Measurements from ENCODE around the gene ITGA7.

ITGA7 gene

DNA sequence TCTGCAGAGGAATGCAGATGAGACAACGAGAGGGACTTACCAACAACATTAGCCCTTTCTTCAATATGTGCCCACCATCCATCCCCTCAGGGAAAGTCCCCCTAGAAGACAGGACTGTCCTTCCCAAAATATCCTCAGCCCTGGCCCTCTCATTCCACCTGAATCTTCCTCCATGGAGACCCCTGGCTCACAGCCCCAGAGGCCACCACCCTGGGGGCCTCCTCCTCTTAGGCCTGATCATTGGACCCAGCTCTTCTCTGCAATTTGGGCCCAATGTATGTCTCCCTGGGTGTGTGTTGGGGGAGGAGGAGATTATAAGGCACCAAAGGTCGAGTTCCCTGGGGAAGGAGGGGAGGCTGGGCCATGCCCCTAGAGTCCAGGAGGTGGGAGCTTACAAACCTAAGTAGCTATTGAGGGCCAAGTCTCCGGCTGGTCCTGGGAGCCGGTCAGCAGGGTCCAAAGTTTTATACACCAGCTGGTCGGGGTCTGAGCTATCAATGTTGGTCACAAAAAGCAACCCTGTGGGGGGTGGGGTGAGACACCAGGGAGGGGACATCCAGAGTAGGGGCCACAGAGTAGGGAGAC lies 8.1 kb downstream of the ITGA7 start:
- DNase-seq (ENCODE audit: low read depth in 2 of 2): no peak

DNA sequence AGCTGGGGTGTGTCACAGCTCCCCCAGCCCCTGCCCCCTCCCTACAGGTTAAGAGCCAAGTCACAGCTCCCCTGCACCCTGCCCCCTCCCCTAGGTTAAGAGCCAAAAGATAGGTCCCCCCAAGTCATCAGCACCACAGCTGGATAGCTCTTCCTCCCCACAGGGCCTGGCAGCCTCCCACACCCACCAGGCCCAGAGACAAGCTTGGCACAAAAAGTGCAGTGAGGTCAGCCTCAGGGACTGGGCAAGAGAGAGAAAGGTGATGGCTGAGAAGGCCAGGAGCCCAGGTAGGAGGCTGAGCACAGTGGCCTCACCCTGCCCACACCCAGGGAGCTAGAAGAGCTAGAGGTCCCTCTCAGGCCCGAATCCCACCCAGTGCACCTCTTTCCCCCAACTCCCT lies 8.7 kb downstream of the ITGA7 start:
- no peak for DNase-seq (ENCODE audit: low read depth in 2 of 2)

DNA sequence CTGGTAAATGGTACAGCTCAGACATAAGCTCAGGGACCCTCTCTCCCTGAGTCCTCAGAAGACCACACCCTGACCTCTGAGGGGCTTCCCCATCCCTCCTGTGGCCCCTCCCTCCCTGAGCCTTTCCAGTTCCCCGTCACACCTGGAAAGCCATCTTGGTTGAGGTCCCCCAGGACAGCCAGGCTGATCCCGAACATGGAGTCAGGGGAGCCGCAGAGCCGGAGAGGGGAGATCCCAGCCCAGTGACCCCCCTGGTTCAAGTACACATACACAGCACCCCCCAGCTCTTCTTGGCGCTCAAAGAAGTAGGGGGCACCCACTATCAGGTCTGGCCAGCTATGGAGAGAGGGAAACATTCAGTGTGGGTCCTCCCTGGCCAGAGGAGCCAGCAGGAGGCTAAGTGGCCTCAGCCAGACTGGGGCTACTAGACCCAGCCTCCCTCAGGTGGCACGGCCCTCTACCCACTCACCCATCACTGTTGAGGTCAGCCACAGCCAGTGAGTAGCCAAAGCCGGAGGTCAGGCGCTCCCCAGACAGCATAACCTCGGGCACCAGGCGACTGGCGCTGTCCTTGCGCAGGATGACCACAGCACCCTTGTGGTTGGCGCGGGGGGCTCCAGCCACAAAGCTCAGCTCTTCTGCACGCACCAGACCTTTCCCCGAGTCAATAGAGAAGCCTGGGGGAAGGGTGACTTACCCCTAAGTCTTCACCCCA lies 9.3 kb downstream of the ITGA7 start:
- no peak for DNase-seq (ENCODE audit: low read depth in 2 of 2)

GRCh38 chr12:55697686-55698085 lies 10.0 kb downstream of the ITGA7 start:
- DNase-seq (ENCODE audit: low read depth in 2 of 2): no peak

DNA sequence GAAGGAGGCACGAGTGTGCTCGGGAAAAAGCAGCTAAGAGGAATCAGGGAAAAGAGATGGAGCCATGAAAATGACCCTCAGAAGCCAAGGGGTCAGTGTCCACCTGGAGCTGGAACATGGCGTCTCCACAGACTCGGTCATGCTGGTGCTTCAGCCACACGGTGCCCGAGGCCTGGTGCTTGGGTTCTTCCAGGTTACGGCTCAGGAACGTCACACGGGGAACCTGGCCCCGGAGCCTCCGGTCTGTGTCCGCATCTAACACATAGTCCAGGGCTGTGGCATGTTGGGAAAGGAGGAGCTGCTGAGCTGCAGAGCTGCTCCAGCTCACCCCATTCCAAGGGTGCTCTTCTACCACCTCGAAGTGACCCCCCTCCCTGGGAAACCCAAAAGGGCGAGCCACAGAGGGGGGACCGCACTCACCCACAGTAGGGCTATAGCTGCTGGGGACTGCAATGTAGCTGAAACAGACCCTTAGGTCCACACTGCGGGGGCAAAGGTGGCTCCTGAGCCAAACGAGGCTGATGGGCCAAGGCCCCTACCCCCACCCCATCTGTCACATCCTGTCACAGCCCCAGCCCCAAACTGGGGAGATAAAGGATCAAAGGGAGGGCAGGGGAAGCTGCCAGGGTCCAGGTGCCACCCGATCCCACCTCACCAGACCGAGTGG lies 10.8 kb downstream of the ITGA7 start:
- DNase-seq (ENCODE audit: low read depth in 2 of 2): no peak

GRCh38 chr12:55696141-55696540 lies 11.6 kb downstream of the ITGA7 start:
- DNase-seq (ENCODE audit: low read depth in 2 of 2): no peak

DNA sequence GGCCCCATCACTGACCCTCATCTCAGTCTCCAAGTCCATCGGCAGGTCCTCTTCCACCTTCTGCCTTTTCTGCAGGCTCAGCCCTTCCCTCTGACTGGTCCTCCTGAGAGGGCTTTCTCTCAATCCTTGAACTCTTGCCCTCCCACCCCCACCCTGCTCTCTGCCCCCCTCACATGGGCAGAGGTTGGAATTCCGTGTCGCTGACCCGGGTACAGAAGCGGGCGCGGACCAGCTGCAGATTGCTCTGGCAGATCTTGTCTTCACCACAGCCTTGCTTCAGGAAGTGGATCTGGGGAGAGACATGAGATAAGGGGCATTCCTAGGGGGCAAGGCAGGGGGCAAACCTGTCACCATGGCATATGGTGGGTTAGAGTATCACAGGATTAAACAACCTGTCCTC lies 12.4 kb downstream of the ITGA7 start:
- DNase-seq (ENCODE audit: low read depth in 2 of 2): no peak

DNA sequence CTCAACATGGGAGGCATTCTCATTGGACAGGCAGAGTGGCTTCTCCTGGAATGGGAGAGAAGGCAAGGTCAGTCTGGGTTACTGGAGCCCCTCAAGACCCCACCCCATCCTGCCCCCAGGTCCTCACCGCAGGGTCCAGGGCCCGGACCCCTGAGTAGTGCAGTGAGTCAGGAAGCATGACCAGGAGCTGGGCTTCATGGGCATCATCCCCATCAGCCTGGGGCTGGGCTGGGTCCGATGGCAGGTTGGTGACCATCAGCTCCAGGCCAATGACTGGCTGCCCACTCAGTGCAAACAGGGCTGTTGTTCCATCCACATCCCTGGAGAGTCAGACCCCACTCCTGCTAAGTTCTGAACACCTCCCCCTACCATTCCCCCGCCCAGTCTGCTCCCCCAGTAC lies 13.1 kb downstream of the ITGA7 start:
- DNase-seq (ENCODE audit: low read depth in 2 of 2): no peak

- DNase-seq (ENCODE audit: low read depth in 2 of 2): no peak
Observed at GRCh38 chr12:55694188-55694515, 13.6 kb downstream of the ITGA7 start.

DNA sequence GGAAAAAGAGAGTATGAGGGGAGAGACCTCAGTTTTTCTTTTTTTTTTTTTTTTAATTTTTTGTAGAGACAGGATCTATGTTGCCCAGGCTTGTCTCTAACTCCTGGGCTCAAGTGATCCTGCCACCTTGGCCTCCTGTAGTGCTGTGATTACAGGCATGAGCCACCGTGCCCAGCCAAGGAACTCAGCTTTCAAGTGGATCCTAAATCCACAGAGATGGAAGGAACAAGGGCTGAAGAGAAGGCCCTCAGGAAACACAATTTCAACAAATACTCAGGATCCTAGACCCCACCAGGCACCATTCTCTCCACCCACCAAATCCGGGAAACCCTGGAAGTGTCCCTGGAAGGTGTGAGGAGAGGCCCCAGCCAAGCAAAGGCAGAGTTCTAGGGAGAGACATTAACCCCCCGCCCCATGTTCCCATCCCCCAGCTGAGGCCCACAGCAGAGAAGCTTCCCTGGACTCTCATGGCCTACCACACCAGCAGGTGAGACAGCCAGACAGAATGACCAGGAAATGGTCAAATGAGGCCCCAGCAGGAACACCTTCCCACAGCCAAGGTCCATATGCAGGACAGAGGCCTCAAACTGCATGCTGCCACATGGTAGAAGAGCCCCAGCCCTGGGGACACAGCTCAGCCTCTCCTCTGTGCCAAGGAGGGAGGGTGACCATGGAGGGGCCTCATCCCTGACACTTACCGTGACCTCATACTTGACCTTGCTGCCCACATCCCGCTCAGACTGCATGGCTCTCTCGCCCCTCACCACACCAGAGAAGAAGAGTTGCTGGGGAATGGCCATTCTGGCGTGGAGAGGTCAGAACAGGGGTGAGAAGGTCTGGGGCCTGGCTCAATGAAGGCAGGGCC lies 14.1 kb downstream of the ITGA7 start:
- DNase-seq (ENCODE audit: low read depth in 2 of 2): no peak

GRCh38 chr12:55692631-55693322 lies 14.9 kb downstream of the ITGA7 start:
- DNase-seq (ENCODE audit: low read depth in 2 of 2): no peak

GRCh38 chr12:55688716-55689655 lies 18.7 kb downstream of the ITGA7 start:
- no peak for DNase-seq (ENCODE audit: low read depth in 2 of 2)

DNA sequence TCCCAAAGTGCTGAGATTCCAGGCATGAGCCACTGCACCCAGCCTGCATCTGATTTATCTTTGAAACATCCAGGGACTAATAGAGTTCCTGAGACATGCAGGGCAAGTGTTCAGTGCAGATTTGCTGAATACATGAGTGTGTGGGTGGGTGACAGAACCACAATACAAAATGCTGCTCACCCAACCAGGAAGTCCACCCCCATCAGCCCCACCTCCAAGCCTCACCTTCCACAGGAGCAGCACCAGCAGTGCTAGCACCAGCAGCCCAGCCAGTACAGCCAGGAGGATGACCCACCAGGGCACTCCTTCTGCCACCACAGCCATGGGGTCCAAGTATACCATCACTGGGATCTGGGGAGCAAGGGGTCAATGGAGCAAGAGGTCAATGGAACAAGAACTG lies 20.0 kb downstream of the ITGA7 start:
- peak in 1 of 2 experiments; percentile 15 for DNase-seq (ENCODE audit: low read depth in 2 of 2)

DNA sequence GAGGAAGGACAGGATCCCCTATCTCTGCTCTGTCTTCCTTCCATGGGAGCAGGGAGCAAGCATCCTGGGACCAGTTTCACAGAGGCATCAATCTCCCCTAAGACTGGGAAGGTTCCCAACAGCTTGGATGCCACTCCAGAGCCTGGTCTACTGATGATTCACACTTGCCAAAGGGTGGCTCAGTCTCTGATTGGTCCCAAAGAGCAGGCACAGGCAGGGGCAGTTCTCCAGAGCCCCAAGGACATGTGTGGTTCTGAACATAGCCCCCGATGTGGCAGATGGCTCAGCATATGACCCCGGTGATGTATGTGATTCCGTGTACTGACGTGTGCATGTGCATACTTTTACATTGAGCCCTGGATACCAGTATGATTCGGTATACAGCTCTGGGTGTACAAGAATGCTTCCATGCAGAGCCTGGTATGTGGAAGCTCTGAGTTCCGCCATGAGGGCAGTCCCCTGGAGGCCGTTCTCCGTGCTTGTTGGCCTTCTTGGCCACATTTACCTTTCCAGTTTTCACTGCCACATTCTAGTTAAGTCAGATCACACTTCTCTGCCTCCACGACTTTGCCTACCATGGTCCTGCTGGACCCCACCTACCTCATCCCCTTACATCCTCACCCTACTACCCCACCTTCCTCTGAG lies 21.2 kb downstream of the ITGA7 start:
- no peak for DNase-seq (ENCODE audit: low read depth in 2 of 2)

- DNase-seq (ENCODE audit: low read depth in 2 of 2): no peak
Observed at GRCh38 chr12:55685671-55686070, 22.0 kb downstream of the ITGA7 start.

DNA sequence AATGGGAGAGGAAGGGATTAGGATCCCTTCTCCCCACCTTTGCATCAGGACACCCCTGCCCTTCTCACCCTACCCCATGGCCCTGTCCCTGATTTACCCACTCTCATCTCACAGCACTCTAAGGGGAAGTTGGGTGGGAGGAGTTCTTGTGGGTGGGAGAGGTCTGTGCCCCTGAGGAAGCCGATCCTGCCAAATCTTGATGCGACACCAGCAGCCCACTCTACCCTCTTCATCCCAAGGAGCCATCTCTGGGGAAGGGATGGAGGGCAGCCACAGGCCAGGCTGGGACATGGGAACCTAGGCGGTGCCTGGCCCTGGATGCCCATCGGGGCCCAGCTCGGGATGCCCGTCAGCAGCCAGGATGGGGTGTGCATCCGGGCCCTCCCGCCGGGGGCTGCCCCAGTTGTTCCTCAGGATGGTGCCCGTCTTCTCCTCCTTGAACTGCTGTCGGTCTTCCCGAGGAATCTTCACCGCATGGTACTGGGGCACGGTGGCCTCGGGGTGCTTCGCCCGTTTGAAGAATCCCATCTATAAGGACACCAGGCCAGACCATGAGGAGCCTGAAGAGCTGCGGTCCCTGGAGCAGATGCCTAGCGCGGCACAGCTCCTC lies 22.8 kb downstream of the ITGA7 start:
- no peak for DNase-seq (ENCODE audit: low read depth in 2 of 2)

DNA sequence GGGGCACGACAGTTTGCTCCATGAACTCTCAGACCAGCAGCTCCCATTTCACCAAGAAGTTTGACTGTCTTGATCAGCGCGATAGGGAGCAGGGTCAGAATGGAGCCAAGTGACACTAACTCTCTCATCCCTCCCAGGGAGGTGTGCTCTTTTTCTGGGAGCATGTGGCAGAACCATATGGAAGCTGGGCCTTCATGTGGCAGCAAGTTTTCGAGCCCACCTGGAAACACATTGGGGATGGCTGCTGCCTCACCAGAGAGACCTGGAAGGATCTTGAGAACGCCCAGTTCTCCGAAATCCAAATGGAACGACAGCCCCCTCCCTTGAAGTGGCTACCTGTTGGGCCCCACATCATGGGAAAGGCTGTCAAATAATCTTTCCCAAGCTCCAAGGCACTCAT lies 24.0 kb downstream of the ITGA7 start:
- no peak for DNase-seq (ENCODE audit: low read depth in 2 of 2)

GRCh38 chr12:55682087-55682796 lies 25.5 kb downstream of the ITGA7 start:
- DNase-seq (ENCODE audit: low read depth in 2 of 2): no peak
